ENCODE measurements around the gene HMG20B. TPM values are rescaled to one million over a fixed set of nuclear protein-coding genes. Genes with fewer than 3 reads are reported as not detected.
"Not testable (repeated sequence)": the region's sequence is repeated elsewhere in the genome, so short reads cannot be mapped to it uniquely, and the experiment has no call there.

Gene HMG20B
- total RNA-seq, 1 donor from 2014 or later: 28.7 TPM

DNA sequence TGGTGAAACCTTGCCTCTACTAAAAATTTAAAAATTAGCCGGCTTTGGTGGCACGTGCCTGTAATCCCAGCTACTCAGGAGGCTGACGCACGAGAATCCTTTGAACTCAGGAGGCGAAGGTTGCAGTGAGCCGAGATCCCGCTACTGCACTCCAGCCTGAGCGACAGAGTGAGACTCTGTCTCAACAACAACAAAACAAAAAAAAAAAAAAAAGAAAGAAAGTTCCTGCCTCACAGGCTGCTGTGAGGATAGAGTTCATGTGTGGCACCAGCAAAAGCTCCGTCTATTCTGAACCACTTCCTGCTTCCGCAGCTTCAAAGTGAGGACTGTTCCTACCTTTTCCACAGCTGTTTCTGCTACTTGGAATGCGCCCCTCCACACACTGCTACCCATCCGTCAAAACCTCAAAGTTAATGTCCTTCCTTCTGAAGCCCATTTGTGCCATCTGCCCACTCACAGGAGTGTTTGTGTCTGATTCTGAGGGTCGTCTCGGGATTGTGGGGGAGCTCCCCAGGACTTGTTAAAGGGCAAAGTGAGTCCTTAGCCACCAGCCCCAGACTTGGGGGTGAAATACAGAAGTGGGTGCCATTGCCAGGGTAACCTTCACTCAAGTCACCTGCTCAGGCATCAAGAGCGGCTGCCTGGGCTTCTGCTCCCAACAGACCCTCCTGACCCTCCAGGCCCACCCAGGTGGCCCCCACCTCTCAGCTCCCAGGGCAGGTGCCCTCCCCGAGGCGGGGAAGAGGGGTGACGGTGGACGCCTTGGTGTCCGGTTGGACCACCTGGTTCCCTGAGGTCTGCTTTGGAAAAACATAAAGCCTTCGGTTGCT is 18.3 kb upstream of the HMG20B start:
- Histone ChIP-seq H3K27ac (ENCODE audit: low read depth, low read length) (no peak overlapping the region), H3K9me3 (ENCODE audit: control insufficient read depth in 3 of 3, low read length in 3 of 3) (no peaks in the 10 kb centered on the region), H3K4me3 (ENCODE audit: low read length in 3 of 3) (no peak overlapping the region), H3K9ac (ENCODE audit: low read depth in 1 of 3, low read length in 3 of 3) (peak overlapping the region in 1 of 3 donors; percentile 28), H3K27me3 (ENCODE audit: control insufficient read depth in 3 of 3, insufficient read depth in 3 of 3, low read length in 3 of 3) (no peaks in the 10 kb centered on the region), H3K36me3 (ENCODE audit: control insufficient read depth in 3 of 3, insufficient read depth in 3 of 3, low read length in 3 of 3) (peaks cover 0 to 4% (median 0%) of the 10 kb centered on the region in 3 donors), H3K4me1 (ENCODE audit: control insufficient read depth in 3 of 3, insufficient read depth in 3 of 3, low read length in 3 of 3) (peaks cover 20 to 26% (median 20%) of the 10 kb centered on the region in 3 donors)

DNA sequence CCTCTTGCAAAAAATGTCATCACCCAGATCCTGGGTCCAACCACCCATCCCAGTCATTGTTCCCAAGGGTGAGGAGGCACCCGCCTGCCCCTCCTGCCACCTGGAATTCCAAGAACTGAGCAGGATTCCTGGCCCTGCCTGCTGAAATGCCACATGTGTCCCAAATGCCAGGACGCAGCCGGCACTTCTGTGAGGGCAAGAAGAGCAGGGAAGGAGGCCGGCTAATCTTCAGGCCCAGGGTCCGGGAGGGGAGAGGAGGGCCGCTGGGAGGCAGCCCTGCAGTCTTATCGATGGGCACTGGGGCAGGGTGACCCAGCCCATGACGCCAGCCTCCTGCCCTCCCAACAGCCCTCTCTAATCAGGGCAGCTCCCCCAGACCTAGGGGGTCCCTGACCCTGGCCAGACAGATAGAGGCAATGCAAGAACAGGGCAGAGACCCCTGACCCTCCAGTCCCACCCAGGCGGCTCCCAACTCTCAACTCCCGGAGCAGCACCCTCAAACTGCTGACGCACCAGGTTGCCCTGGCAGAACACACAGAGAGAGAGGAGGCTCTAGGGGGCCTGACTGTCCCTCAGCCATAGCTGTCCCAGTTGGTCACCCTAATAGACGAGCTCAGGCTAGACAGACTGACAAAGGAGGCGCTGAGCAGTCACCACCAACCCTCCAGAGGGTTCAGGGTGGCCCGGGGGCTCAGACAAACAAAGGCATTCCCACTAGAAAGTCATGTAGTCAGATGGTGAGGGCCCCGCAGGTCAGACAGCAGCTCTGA is 16.9 kb upstream of the HMG20B start:
- H3K27ac ChIP-seq (ENCODE audit: low read depth, low read length): no peak overlapping the region
- peaks cover 20 to 26% (median 20%) of the 10 kb centered on the region in 3 donors for H3K4me1 ChIP-seq (ENCODE audit: control insufficient read depth in 3 of 3, insufficient read depth in 3 of 3, low read length in 3 of 3)
- peak overlapping the region; percentile 86 to 96 (median 87) for H3K4me3 ChIP-seq (ENCODE audit: low read length in 3 of 3)
- no peaks in the 10 kb centered on the region for H3K9me3 ChIP-seq (ENCODE audit: control insufficient read depth in 3 of 3, low read length in 3 of 3)
- H3K36me3 ChIP-seq (ENCODE audit: control insufficient read depth in 3 of 3, insufficient read depth in 3 of 3, low read length in 3 of 3): no peaks in the 10 kb centered on the region
- H3K9ac ChIP-seq (ENCODE audit: low read depth in 1 of 3, low read length in 3 of 3): peak overlapping the region; percentile 68 to 87 (median 86)
- H3K27me3 ChIP-seq (ENCODE audit: control insufficient read depth in 3 of 3, insufficient read depth in 3 of 3, low read length in 3 of 3): no peaks in the 10 kb centered on the region

DNA sequence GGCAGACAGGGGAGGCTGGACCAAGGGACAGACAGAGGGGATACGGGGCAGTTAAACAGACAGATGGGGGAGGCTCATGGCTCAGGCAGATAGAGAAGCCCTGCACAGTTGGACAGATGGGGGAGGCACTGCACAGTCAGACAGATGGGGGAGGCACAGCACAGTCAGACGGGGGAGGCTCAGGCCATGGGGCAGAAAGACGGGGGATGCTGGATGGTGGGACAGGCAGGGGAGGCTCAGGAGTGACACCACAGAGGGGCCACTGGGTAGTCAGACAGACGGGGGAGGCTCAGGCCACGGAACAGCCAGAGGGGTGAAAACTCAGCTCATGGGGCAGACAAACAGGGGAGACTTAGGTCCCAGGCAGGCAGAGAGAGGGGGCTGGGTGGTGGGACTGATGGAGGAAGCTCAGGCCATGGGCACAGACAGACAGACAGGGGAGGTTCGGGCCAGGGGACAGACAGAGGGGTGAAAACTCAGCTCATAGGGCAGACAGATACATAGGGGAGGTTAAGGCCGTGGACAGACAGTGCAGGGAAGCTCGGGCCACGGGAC is 16.2 kb upstream of the HMG20B start:
- Histone ChIP-seq H3K36me3 (ENCODE audit: control insufficient read depth in 3 of 3, insufficient read depth in 3 of 3, low read length in 3 of 3) (no peaks in the 10 kb centered on the region), H3K4me1 (ENCODE audit: control insufficient read depth in 3 of 3, insufficient read depth in 3 of 3, low read length in 3 of 3) (peaks cover 20 to 26% (median 20%) of the 10 kb centered on the region in 3 donors), H3K4me3 (ENCODE audit: low read length in 3 of 3) (peak overlapping the region; percentile 86 to 96 (median 87)), H3K9ac (ENCODE audit: low read depth in 1 of 3, low read length in 3 of 3) (peak overlapping the region; percentile 68 to 87 (median 86)), H3K27me3 (ENCODE audit: control insufficient read depth in 3 of 3, insufficient read depth in 3 of 3, low read length in 3 of 3) (no peaks in the 10 kb centered on the region), H3K9me3 (ENCODE audit: control insufficient read depth in 3 of 3, low read length in 3 of 3) (no peaks in the 10 kb centered on the region), H3K27ac (ENCODE audit: low read depth, low read length) (no peak overlapping the region)

DNA sequence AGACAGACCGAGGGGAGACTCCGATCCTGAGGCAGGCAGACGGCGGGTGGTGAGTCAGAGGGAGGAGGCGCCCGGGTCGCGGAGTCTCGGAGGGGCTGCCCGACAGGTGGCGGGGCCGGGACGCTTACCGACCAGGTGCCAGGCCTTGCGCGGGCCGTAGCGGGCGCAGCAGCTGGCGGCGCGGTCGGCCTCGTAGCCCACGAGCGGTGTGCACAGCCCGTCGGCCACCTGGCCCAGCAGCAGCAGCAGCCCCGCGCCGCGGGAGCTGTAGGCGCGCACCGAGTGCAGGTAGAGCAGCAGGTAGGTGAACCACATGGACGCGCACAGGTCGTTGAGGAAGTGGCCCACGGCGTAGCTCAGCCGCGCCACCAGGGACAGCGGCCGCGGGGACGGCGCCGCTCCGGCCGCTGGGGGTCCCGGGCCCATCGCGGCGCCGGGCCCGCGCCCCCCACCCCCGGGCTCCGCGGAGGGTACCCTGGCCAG is 15.7 kb upstream of the HMG20B start:
- Histone ChIP-seq H3K4me1 (ENCODE audit: control insufficient read depth in 3 of 3, insufficient read depth in 3 of 3, low read length in 3 of 3) (peaks cover 20 to 26% (median 20%) of the 10 kb centered on the region in 3 donors), H3K36me3 (ENCODE audit: control insufficient read depth in 3 of 3, insufficient read depth in 3 of 3, low read length in 3 of 3) (no peaks in the 10 kb centered on the region), H3K27me3 (ENCODE audit: control insufficient read depth in 3 of 3, insufficient read depth in 3 of 3, low read length in 3 of 3) (no peaks in the 10 kb centered on the region), H3K9ac (ENCODE audit: low read depth in 1 of 3, low read length in 3 of 3) (peak overlapping the region; percentile 68 to 87 (median 86)), H3K9me3 (ENCODE audit: control insufficient read depth in 3 of 3, low read length in 3 of 3) (no peaks in the 10 kb centered on the region), H3K4me3 (ENCODE audit: low read length in 3 of 3) (peak overlapping the region; percentile 86 to 96 (median 87)), H3K27ac (ENCODE audit: low read depth, low read length) (no peak overlapping the region)

DNA sequence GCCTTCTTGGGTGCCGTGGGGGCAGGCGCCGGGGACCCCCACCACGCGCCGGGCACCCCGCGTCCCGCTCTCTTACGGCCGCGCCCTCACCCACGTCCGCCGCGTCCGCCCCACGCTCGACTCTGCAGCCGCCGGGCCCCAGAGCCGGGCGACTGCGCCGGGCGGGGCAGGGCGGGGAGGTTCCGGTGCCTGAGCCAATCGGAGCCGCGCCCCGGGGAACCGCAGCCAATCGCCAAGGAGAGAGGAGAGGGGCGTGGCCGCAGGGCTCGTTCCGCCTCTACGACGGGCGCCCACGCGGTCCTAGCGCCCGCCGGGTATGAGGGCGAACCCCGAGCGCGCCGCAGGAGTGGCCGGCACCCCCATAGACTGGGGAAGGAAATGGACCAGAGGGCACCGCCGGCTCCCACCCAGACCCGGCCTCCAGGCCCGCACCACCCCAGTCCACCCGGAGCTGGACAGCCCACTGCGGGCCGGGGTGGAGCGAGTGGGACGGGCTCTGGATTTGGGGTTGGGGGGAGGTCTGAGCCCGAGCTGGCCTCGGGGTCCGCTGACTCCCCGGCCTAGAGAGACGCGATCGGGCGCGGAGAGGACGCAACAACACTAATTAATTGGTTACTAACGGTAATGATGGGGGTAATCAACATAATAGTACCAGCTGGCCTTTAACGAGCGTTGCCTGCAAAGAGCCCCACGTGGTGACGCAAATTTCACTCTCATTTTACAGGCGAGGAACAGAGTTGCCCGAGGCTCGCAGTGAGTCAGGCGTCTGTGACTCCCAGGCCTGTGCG is 15.1 kb upstream of the HMG20B start, which contains the start of gene MFSD12:
Gene MFSD12, minus strand, starts transcription at position 126 of the 788 bp plus-strand sequence. CDS start 183 bp downstream, outside the sequence.
- peak within 1 kb of the TSS; percentile 86 to 96 (median 87) for H3K4me3 ChIP-seq (ENCODE audit: low read length in 3 of 3)
- H3K9me3 ChIP-seq (ENCODE audit: control insufficient read depth in 3 of 3, low read length in 3 of 3): no peaks in the 10 kb centered on the region
- H3K27me3 ChIP-seq (ENCODE audit: control insufficient read depth in 3 of 3, insufficient read depth in 3 of 3, low read length in 3 of 3): peaks cover 0 to 2% (median 0%) of the 10 kb centered on the region in 3 donors
- peak within 1 kb of the TSS; percentile 74 for H3K27ac ChIP-seq (ENCODE audit: low read depth, low read length)
- peaks cover 20 to 23% (median 20%) of the 10 kb centered on the region in 3 donors for H3K4me1 ChIP-seq (ENCODE audit: control insufficient read depth in 3 of 3, insufficient read depth in 3 of 3, low read length in 3 of 3)
- no peaks in the 10 kb centered on the region for H3K36me3 ChIP-seq (ENCODE audit: control insufficient read depth in 3 of 3, insufficient read depth in 3 of 3, low read length in 3 of 3)
- peak within 1 kb of the TSS; percentile 72 to 87 (median 86) for H3K9ac ChIP-seq (ENCODE audit: low read depth in 1 of 3, low read length in 3 of 3)

DNA sequence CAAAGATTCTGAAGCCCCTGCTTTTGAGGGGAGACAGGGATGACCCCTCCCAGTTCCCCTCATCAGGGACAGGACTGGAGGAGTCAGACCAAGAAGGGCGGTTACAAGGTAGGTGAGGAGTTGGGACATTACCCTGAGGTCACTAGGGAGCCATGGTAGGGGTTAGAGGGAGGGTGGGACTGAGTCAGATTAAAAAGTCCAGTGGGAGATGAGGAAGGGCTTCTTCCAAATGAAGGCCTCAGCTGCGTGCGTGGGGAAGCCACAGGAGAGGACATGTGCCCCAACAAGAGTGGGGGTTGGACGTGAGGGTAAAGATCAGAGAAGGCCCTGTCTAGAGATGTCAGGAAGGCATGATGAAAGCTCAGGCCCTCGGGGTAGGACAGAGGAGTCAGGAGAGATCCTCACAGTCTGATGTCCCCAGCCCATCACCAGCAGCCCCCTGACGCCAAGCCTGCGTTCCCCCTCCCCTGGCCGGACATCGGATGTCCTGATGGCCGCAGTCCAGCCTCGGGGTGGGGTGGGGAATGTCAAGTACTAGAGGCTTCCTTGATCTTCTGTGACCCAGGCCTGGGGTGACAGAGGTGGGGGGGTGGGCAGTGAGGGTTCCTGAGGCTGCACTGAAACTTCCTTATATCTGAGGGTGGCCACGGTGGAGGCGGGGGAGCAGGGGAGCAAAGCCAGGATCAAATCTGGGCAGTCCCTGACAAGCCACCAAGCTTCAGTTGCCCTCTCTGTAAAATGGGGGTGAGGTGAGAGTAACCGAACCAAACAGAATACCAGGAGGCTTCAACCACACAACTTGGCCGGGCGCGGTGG is 8.8 kb upstream of the HMG20B start:
- no peaks in the 10 kb centered on the region for H3K4me1 ChIP-seq (ENCODE audit: control insufficient read depth in 3 of 3, insufficient read depth in 3 of 3, low read length in 3 of 3)
- no peak overlapping the region for H3K4me3 ChIP-seq (ENCODE audit: low read length in 3 of 3)
- no peaks in the 10 kb centered on the region for H3K36me3 ChIP-seq (ENCODE audit: control insufficient read depth in 3 of 3, insufficient read depth in 3 of 3, low read length in 3 of 3)
- no peak overlapping the region for H3K27ac ChIP-seq (ENCODE audit: low read depth, low read length)
- no peak overlapping the region for H3K9ac ChIP-seq (ENCODE audit: low read depth in 1 of 3, low read length in 3 of 3)
- H3K9me3 ChIP-seq (ENCODE audit: control insufficient read depth in 3 of 3, low read length in 3 of 3): no peaks in the 10 kb centered on the region
- peaks cover 0 to 2% (median 0%) of the 10 kb centered on the region in 3 donors for H3K27me3 ChIP-seq (ENCODE audit: control insufficient read depth in 3 of 3, insufficient read depth in 3 of 3, low read length in 3 of 3)

DNA sequence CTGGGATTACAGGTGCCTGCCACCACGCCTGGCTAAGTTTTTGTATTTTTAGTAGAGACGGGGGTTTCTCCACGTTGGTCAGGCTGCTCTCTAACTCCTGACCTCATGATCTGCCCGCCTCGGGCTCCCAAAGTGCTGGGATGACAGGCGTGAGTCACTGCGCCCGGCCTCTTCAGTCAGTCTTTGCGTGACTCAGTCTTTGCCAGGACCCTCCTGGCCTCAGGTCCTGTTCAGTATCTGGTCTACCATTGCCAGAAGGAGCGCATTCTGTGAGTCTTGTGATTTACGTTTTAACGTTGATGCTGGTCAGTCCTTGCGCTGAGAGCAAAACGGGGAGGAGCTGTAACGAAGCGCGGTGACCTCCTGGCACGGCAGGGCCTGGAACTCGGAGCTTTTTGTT is 7.6 kb upstream of the HMG20B start:
- Histone ChIP-seq H3K4me1 (ENCODE audit: control insufficient read depth in 3 of 3, insufficient read depth in 3 of 3, low read length in 3 of 3) (no peaks in the 10 kb centered on the region), H3K27ac (ENCODE audit: low read depth, low read length) (no peak overlapping the region), H3K9me3 (ENCODE audit: control insufficient read depth in 3 of 3, low read length in 3 of 3) (no peaks in the 10 kb centered on the region), H3K4me3 (ENCODE audit: low read length in 3 of 3) (no peak overlapping the region), H3K36me3 (ENCODE audit: control insufficient read depth in 3 of 3, insufficient read depth in 3 of 3, low read length in 3 of 3) (no peaks in the 10 kb centered on the region), H3K9ac (ENCODE audit: low read depth in 1 of 3, low read length in 3 of 3) (no peak overlapping the region), H3K27me3 (ENCODE audit: control insufficient read depth in 3 of 3, insufficient read depth in 3 of 3, low read length in 3 of 3) (peaks cover 0 to 2% (median 0%) of the 10 kb centered on the region in 3 donors)

DNA sequence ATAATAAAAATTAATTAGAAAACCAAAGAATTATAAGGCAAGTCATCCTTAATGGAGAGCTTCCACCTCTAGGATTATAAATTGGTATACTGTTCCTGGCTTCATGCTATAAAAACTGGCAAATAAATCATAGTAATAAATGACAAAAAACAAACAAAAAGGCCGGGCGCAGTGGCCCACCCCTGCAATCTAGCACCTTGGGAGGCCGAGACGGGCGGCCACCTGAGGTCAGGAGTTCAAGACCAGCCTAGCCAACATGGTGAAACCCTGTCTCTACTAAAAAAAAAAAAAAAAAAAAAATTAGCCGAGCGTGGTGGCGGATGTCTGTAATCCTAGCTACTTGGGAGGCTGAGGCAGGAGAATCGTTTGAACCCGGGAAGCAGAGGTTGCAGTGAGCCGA is 2.7 kb upstream of the HMG20B start:
- not testable (repeated sequence) for H3K36me3 ChIP-seq (ENCODE audit: control insufficient read depth in 3 of 3, insufficient read depth in 3 of 3, low read length in 3 of 3); H3K9me3 ChIP-seq (ENCODE audit: control insufficient read depth in 3 of 3, low read length in 3 of 3); H3K9ac ChIP-seq (ENCODE audit: low read depth in 1 of 3, low read length in 3 of 3); H3K4me1 ChIP-seq (ENCODE audit: control insufficient read depth in 3 of 3, insufficient read depth in 3 of 3, low read length in 3 of 3); H3K27ac ChIP-seq (ENCODE audit: low read depth, low read length); H3K27me3 ChIP-seq (ENCODE audit: control insufficient read depth in 3 of 3, insufficient read depth in 3 of 3, low read length in 3 of 3); H3K4me3 ChIP-seq (ENCODE audit: low read length in 3 of 3)

Data from skeletal muscle tissue (tissue), 4 donors.